Ovary (tissue), 3 donors: ENCODE results near the gene SPHK1.

Source experiments
- POLR2A ChIP-seq: fragments of 450-650 bp; IDR thresholded peaks from one replicate; pipeline ENCODE4 v1.6.1; 2017; ENCODE audit warnings: antibody characterized with exemption, mild to moderate bottlenecking, moderate library complexity
- TF ChIP-seq, protein P1 (sequence below), 3 donors: fragments of 450-650 bp in 2 of 3; fragments of 200-600 bp in 1 of 3; IDR thresholded peaks; one replicate each; pipeline versions ENCODE4 v1.5.1 to v1.8.0; 2016 to 2022; ENCODE audit warnings: antibody characterized with exemption in 3 of 3, mild to moderate bottlenecking in 1 of 3
- donor health status: DM: no; HTN: no; CAD: no.

DNA sequence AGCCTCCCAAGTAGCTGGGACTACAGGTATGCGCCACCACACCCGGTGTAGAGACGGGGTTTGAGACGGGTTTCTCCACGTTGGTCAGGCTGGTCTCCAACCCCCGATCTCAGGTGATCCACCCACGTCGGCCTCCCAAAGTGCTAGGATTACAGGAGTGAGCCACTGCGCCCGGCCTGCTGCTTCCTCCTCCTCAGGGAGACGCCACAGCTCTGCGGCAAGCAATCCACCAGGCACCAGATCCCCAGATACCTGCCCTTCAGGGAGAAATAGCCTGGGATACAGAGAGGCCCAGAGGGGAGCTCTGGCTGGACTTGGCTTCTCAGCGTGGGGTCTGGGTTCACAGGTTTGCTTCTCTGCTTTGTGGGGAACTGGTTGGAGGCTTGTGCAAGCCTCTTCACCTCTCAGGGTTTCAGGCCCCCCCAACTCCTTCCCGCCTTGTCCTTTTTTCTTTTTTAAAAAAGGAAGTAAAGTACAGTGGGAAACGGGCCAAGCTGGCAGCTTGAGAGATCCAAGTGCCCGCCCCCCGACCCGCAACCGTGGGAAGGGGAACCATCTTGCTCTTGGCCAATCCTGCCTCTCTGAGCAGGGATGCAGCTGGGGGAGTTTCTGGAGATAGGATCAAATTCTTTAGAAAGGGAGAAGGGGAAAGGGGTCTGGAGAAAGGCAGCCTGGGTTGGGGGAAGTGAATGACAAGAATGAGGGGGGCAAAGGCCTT, 2.6 kb upstream of the SPHK1 start:
- TF ChIP-seq, protein P1, sequence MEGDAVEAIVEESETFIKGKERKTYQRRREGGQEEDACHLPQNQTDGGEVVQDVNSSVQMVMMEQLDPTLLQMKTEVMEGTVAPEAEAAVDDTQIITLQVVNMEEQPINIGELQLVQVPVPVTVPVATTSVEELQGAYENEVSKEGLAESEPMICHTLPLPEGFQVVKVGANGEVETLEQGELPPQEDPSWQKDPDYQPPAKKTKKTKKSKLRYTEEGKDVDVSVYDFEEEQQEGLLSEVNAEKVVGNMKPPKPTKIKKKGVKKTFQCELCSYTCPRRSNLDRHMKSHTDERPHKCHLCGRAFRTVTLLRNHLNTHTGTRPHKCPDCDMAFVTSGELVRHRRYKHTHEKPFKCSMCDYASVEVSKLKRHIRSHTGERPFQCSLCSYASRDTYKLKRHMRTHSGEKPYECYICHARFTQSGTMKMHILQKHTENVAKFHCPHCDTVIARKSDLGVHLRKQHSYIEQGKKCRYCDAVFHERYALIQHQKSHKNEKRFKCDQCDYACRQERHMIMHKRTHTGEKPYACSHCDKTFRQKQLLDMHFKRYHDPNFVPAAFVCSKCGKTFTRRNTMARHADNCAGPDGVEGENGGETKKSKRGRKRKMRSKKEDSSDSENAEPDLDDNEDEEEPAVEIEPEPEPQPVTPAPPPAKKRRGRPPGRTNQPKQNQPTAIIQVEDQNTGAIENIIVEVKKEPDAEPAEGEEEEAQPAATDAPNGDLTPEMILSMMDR (IDR thresholded peaks at IDR 0.05): no peak
- no peak for TF ChIP-seq POLR2A
